Neural progenitor cell (in vitro differentiated cells): ENCODE data around the gene SYT5.

ENCODE experiments used
- CTCF ChIP-seq: fragments of 200-600 bp; sonication (generic); IDR thresholded peaks from 2 replicates; pipeline ENCODE4 v1.5.1; 2017; ENCODE audit warnings: antibody characterized with exemption, mild to moderate bottlenecking
- EZH2 ChIP-seq: fragments of 200-600 bp; sonication (generic); IDR thresholded peaks from 2 replicates; pipeline ENCODE4 v1.6.1; 2017; ENCODE audit warnings: antibody characterized with exemption, mild to moderate bottlenecking, moderate library complexity

GRCh38 chr19:55149078-55150003, 30.7 kb downstream of the SYT5 start, which contains the start of gene TNNT1:
- TF ChIP-seq CTCF: no peak
- TF ChIP-seq EZH2: no peak
